Nephron progenitor cell (in vitro differentiated cells): ENCODE measurements around the gene CCDC28B.

Experiments
- DNase-seq: peaks from one replicate; pipeline ENCODE4 v3.0.0; 2021
- H3K27ac Mint-ChIP-seq: 2 replicates; pipeline ENCODE4 v1.8.0; 2021; ENCODE audit warnings: mild to moderate bottlenecking, moderate library complexity, mixed read lengths
- H3K27me3 Mint-ChIP-seq: 2 replicates; pipeline ENCODE4 v1.8.0; 2021; ENCODE audit warnings: mild to moderate bottlenecking, low read depth, mixed read lengths; ENCODE audit not compliant: poor library complexity
- H3K36me3 Mint-ChIP-seq: 2 replicates; pipeline ENCODE4 v1.8.0; 2021; ENCODE audit warnings: low read depth, mixed read lengths
- H3K4me1 Mint-ChIP-seq: 2 replicates; pipeline ENCODE4 v1.8.0; 2021; ENCODE audit warnings: mixed read lengths
- H3K4me3 Mint-ChIP-seq: 2 replicates; pipeline ENCODE4 v1.8.0; 2021; ENCODE audit warnings: mild to moderate bottlenecking, moderate library complexity, mixed read lengths
- H3K9me3 Mint-ChIP-seq: 2 replicates; pipeline ENCODE4 v1.8.0; 2021; ENCODE audit warnings: mild to moderate bottlenecking, moderate library complexity, mixed read lengths
- CTCF ChIP-seq: fragments of 200-600 bp; sonication (generic); IDR thresholded peaks from 2 replicates; pipeline ENCODE4 v1.5.0; 2021; ENCODE audit warnings: antibody characterized with exemption

CCDC28B gene

GRCh38 chr1:32221581-32221979 is 21.2 kb downstream of the CCDC28B start:
- H3K36me3 Mint-ChIP-seq: peaks cover 38% of the 10 kb centered on the region
- no peaks in the 10 kb centered on the region for H3K9me3 Mint-ChIP-seq
- no peak for DNase-seq
- no peak for TF ChIP-seq CTCF
- peak overlapping the region; percentile 96 for H3K4me3 Mint-ChIP-seq
- H3K27me3 Mint-ChIP-seq: no peaks in the 10 kb centered on the region
- peaks cover 48% of the 10 kb centered on the region for H3K4me1 Mint-ChIP-seq
- H3K27ac Mint-ChIP-seq: peak overlapping the region; percentile 95

- H3K4me1 Mint-ChIP-seq: peaks cover 48% of the 10 kb centered on the region
- no peaks in the 10 kb centered on the region for H3K27me3 Mint-ChIP-seq
- DNase-seq: peak; percentile 91
These were observed 21.8 kb downstream of the CCDC28B start, which contains the start of the genes EIF3I and TMEM234 for GRCh38 chr1:32221980-32222755. Gene EIF3I, plus strand, starts transcription at chr1:32222407. Its CDS starts 35 bp downstream, at chr1:32222442. Gene TMEM234, minus strand, starts transcription at chr1:32222353. Its CDS starts 31 bp downstream, at chr1:32222322.

GRCh38 chr1:32223683-32224082 is 23.3 kb downstream of the CCDC28B start:
- H3K4me3 Mint-ChIP-seq: peak overlapping the region; percentile 96
- H3K27ac Mint-ChIP-seq: peak overlapping the region; percentile 54
- no peaks in the 10 kb centered on the region for H3K9me3 Mint-ChIP-seq
- H3K4me1 Mint-ChIP-seq: peaks cover 48% of the 10 kb centered on the region
- TF ChIP-seq CTCF: no peak
- no peak for DNase-seq
- no peaks in the 10 kb centered on the region for H3K27me3 Mint-ChIP-seq
- H3K36me3 Mint-ChIP-seq: peaks cover 45% of the 10 kb centered on the region

More at GRCh38 chr1:32221980-32222755, 21.8 kb downstream of the CCDC28B start, which contains the start of the genes EIF3I and TMEM234:
- no peak for TF ChIP-seq CTCF
- Mint-ChIP-seq H3K9me3 (no peaks in the 10 kb centered on the region), H3K36me3 (peaks cover 38% of the 10 kb centered on the region), H3K27ac (peak within 1 kb of the TSS; percentile 95), H3K4me3 (peak within 1 kb of the TSS; percentile 96)

- no peaks in the 10 kb centered on the region for H3K9me3 Mint-ChIP-seq
- peak overlapping the region; percentile 54 for H3K27ac Mint-ChIP-seq
- DNase-seq: no peak
- H3K36me3 Mint-ChIP-seq: peaks cover 49% of the 10 kb centered on the region
- no peak for TF ChIP-seq CTCF
- H3K27me3 Mint-ChIP-seq: no peaks in the 10 kb centered on the region
- peaks cover 48% of the 10 kb centered on the region for H3K4me1 Mint-ChIP-seq
- H3K4me3 Mint-ChIP-seq: peak overlapping the region; percentile 72
These were observed 23.9 kb downstream of the CCDC28B start for GRCh38 chr1:32224285-32224684.

GRCh38 chr1:32228771-32229170 is 28.4 kb downstream of the CCDC28B start:
- Mint-ChIP-seq H3K27ac (peak overlapping the region; percentile 88), H3K36me3 (peaks cover 44% of the 10 kb centered on the region), H3K4me1 (peaks cover 6% of the 10 kb centered on the region), H3K27me3 (no peaks in the 10 kb centered on the region), H3K4me3 (no peak overlapping the region), H3K9me3 (no peaks in the 10 kb centered on the region)
- DNase-seq: no peak
- TF ChIP-seq CTCF: no peak
